IMR-90 (cell line): ENCODE data around the gene PHKG2. TPM values are rescaled to one million over a fixed set of nuclear protein-coding genes. Genes with fewer than 3 reads are reported as not detected.

Source experiments
- ATAC-seq: fragments of 200-7000 bp; cut with Tn5 transposase; 2 replicates; pipeline ENCODE4 v1.9.1; 2020; ENCODE audit warnings: low read depth, mild to moderate bottlenecking, moderate library complexity
- BruUV-seq: library from RNA; stranded (reverse); fragments of 400-500 nt; replicated peaks from 2 replicates; lab custom pipeline; 2021; lab: Mats Ljungman, UMichigan
- CTCF ChIA-PET: fragments of 300-600 bp; formaldehyde crosslinking; extraction: SDS; loops from one replicate; lab custom pipeline; 2021; ENCODE audit warnings: antibody characterized with exemption; lab: Yijun Ruan, JAX
- POLR2A ChIA-PET: fragments of 300-600 bp; sonication (Branson Sonifier 250); formaldehyde crosslinking; loops from one replicate; lab custom pipeline; 2022; ENCODE audit warnings: antibody characterized with exemption; ENCODE audit not compliant: unreplicated experiment; lab: Charles Lee
- DNase-seq: peaks from one replicate; pipeline ENCODE4 v3.0.0; 2013
- H2AFZ ChIP-seq: replicated peaks from 2 replicates; pipeline ENCODE3; 2013; ENCODE audit warnings: low read length, mild to moderate bottlenecking; ENCODE audit not compliant: poor library complexity
- H2AK5ac ChIP-seq: 2 replicates; pipeline ENCODE4 v1.6.1; 2013; ENCODE audit warnings: low read depth, low read length, inconsistent platforms
- H2AK9ac ChIP-seq: replicated peaks from 2 replicates; pipeline ENCODE3; 2013; ENCODE audit warnings: mild to moderate bottlenecking, low read depth, low read length, moderate library complexity; ENCODE audit not compliant: poor library complexity
- H2BK120ac ChIP-seq: 2 replicates; pipeline ENCODE4 v1.6.1; 2013; ENCODE audit warnings: low read depth, low read length, inconsistent platforms
- H2BK15ac ChIP-seq: 3 replicates; pipeline ENCODE4 v1.6.1; 2013; ENCODE audit warnings: low read depth, low read length, inconsistent platforms
- H2BK20ac ChIP-seq: 2 replicates; pipeline ENCODE4 v1.6.1; 2013; ENCODE audit warnings: low read depth, mild to moderate bottlenecking, inconsistent platforms, low read length, moderate library complexity
- H2BK5ac ChIP-seq: 2 replicates; pipeline ENCODE4 v1.6.1; 2013; ENCODE audit warnings: mild to moderate bottlenecking, low read depth, low read length, inconsistent platforms; ENCODE audit not compliant: poor library complexity, severe bottlenecking
- H3K14ac ChIP-seq: replicated peaks from 2 replicates; pipeline ENCODE4 v1.6.1; 2013; ENCODE audit warnings: low read depth, low read length, inconsistent platforms
- H3K18ac ChIP-seq: 2 replicates; pipeline ENCODE4 v1.6.1; 2013; ENCODE audit warnings: low read depth, low read length, control low read depth
- H3K23ac ChIP-seq: 2 replicates; pipeline ENCODE4 v1.6.1; 2013; ENCODE audit warnings: low read depth, low read length, inconsistent platforms
- H3K27ac ChIP-seq: 2 replicates; pipeline ENCODE4 v1.5.1; 2013; ENCODE audit warnings: mild to moderate bottlenecking, control low read depth, low read length; ENCODE audit not compliant: insufficient read depth
- H3K27me3 ChIP-seq: 2 replicates; pipeline ENCODE4 v1.6.1; 2013; ENCODE audit warnings: low read length; ENCODE audit not compliant: control insufficient read depth, insufficient read depth
- H3K36me3 ChIP-seq: 2 replicates; pipeline ENCODE4 v1.6.1; 2013; ENCODE audit warnings: low read length, mixed read lengths; ENCODE audit not compliant: control insufficient read depth, insufficient read depth
- H3K4ac ChIP-seq: 2 replicates; pipeline ENCODE4 v1.6.1; 2013; ENCODE audit warnings: low read depth, low read length, inconsistent platforms
- H3K4me1 ChIP-seq: 2 replicates; pipeline ENCODE4 v1.6.1; 2013; ENCODE audit warnings: low read length, mixed read lengths; ENCODE audit not compliant: control insufficient read depth, insufficient read depth
- H3K4me2 ChIP-seq: 2 replicates; pipeline ENCODE4 v1.6.1; 2013; ENCODE audit warnings: low read depth, mild to moderate bottlenecking, control low read depth, low read length, moderate library complexity
- H3K4me3 ChIP-seq: 2 replicates; pipeline ENCODE4 v1.5.1; 2013; ENCODE audit warnings: low read depth, mild to moderate bottlenecking, control low read depth, low read length, moderate library complexity; ENCODE audit not compliant: insufficient read depth
- H3K56ac ChIP-seq: 2 replicates; pipeline ENCODE4 v1.6.1; 2013; ENCODE audit warnings: low read length, inconsistent platforms; ENCODE audit not compliant: insufficient read depth; ENCODE audit errors: extremely low read depth
- H3K79me1 ChIP-seq, 2 experiments: 2 replicates each; pipeline ENCODE4 v1.6.1; 2013; ENCODE audit warnings: low read length in 2 of 2, inconsistent platforms in 1 of 2, low read depth in 1 of 2
- H3K9ac ChIP-seq: 2 replicates; pipeline ENCODE4 v1.6.1; 2013; ENCODE audit warnings: low read depth, low read length, control low read depth
- H3K9me1 ChIP-seq: 2 replicates; pipeline ENCODE4 v1.6.1; 2013; ENCODE audit warnings: low read length, inconsistent platforms; ENCODE audit not compliant: insufficient read depth
- H3K9me3 ChIP-seq: 2 replicates; pipeline ENCODE4 v1.6.1; 2013; ENCODE audit warnings: low read length; ENCODE audit not compliant: control insufficient read depth, insufficient read depth
- H4K20me1 ChIP-seq: 2 replicates; pipeline ENCODE4 v1.6.1; 2013; ENCODE audit warnings: low read length, inconsistent platforms; ENCODE audit not compliant: insufficient read depth
- H4K5ac ChIP-seq: 2 replicates; pipeline ENCODE4 v1.6.1; 2013; ENCODE audit warnings: mild to moderate bottlenecking, low read depth, low read length, control low read depth
- H4K8ac ChIP-seq, 2 experiments: 2 replicates each; pipeline ENCODE4 v1.6.1; 2013; ENCODE audit warnings: low read depth in 2 of 2, low read length in 2 of 2, control low read depth in 1 of 2, inconsistent platforms in 1 of 2
- H4K91ac ChIP-seq: 2 replicates; pipeline ENCODE4 v1.6.1; 2013; ENCODE audit warnings: low read depth, low read length, inconsistent platforms; ENCODE audit not compliant: insufficient read depth
- BHLHE40 ChIP-seq: fragments of 150-350 bp; IDR thresholded peaks from 2 replicates; pipeline ENCODE4 v1.6.1; 2016; ENCODE audit warnings: mild to moderate bottlenecking, low read depth, low read length
- CEBPB ChIP-seq: IDR thresholded peaks from 2 replicates; pipeline ENCODE4 v1.6.1; 2012; ENCODE audit warnings: low read depth, low read length, improper control_type of control experiment
- ELK1 ChIP-seq: fragments of 150-350 bp; IDR thresholded peaks from 2 replicates; pipeline ENCODE4 v1.6.1; 2016; ENCODE audit warnings: low read depth, mild to moderate bottlenecking, low read length, moderate library complexity, borderline replicate concordance
- POLR2A ChIP-seq: IDR thresholded peaks from 2 replicates; pipeline ENCODE4 v1.6.1; 2012; ENCODE audit warnings: mild to moderate bottlenecking, low read depth, low read length
- RFX5 ChIP-seq: IDR thresholded peaks from 2 replicates; pipeline ENCODE4 v1.8.0; 2012; ENCODE audit warnings: low read depth, mild to moderate bottlenecking, low read length, moderate library complexity
- SMC3 ChIP-seq: fragments of 150-350 bp; IDR thresholded peaks from 2 replicates; pipeline ENCODE4 v1.6.1; 2016; ENCODE audit warnings: low read depth, mild to moderate bottlenecking, antibody characterized with exemption, low read length, moderate library complexity
- WGBS, 2 experiments: methylation state at CpG; one replicate each; pipeline versions ENCODE4 v1.1.5 to v1.1.7; 2013; ENCODE audit warnings: missing lambda C conversion rate in 2 of 2; ENCODE audit not compliant: insufficient read length in 1 of 2; ENCODE audit errors: extremely low coverage in 2 of 2; 5-methylcytosine and 5-hydroxymethylcytosine counted together
- dilution Hi-C: fragments of 300-500 bp; cut with HindIII; formaldehyde crosslinking; loops from one replicate; pipeline ENCODE4 v1.14.3; 2018; ENCODE audit warnings: low sequenced_read_pairs; ENCODE audit not compliant: unreplicated experiment
- in situ Hi-C: fragments of 300-500 bp; cut with MboI; formaldehyde crosslinking; loops from 3 replicates; pipeline ENCODE4 v1.14.3; 2019; ENCODE audit warnings: low sequenced_read_pairs, inconsistent platforms, mixed read lengths
- intact Hi-C: fragments of 100-400 bp; cut with micrococcal nuclease; formaldehyde crosslinking; loops from 2 replicates; pipeline ENCODE4 v1.10.0; 2022
- polyA plus RNA-seq, 3 experiments: library from polyadenylated mRNA; depleted of rRNA; stranded (reverse); fragments of >200 nt; gene quantifications; 2 replicates each; pipeline ENCODE4 v1.2.3, GENCODE V29; 2012; ENCODE audit warnings: low replicate concordance in 1 of 3
- total RNA-seq: library from RNA; depleted of rRNA; stranded (reverse); fragments of >200 nt; gene quantifications from 2 replicates; pipeline ENCODE4 v1.2.3, GENCODE V29; 2012
- TF ChIP-seq, protein P1 (sequence below): conservative IDR thresholded peaks from 2 replicates; pipeline ENCODE4 v1.5.1; 2012; ENCODE audit warnings: mild to moderate bottlenecking, low read depth, low read length, improper control_type of control experiment
- TF ChIP-seq, protein P2 (sequence below): fragments of 150-350 bp; IDR thresholded peaks from 2 replicates; pipeline ENCODE4 v1.6.1; 2017; ENCODE audit warnings: mild to moderate bottlenecking, antibody characterized with exemption, low read length, low read depth

The PHKG2 gene
- total and polyA plus RNA-seq, 2 of the 4 experiments (the other 2 are of a cell fraction), result 26.0 to 38.9 TPM

DNA sequence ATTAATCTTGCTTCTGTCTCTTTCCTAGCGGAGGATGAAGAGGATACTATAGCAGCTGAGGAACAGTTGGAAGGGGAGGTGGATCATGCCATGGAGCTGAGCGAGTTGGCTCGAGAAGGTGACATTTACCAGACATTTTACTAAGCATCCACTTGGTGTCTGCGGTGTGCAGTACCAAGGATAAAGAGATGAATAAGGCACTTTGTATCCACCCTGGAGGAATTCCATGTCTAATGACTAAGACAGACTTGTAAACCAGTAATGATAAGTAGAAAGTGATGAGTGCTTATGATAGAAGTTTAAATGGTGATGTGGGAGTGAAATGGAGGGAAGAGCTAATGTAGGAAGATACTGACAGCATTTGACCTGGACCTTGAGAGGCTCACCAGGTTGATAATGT, 37.3 kb upstream of the PHKG2 start:
- BruUV-seq, result no TSS peak

More for the DNA sequence above, 37.3 kb upstream of the PHKG2 start:
- Histone ChIP-seq H3K56ac (no peak overlapping the region), H2AK5ac (no peak overlapping the region), H3K9ac (no peak overlapping the region), H4K5ac (no peak overlapping the region), H3K9me3 (no peaks in the 10 kb centered on the region), H2BK15ac (no peak overlapping the region), H3K4me2 (no peak overlapping the region), H3K79me1 (peaks cover 33 to 55% of the 10 kb centered on the region in 2 experiments), H4K91ac (no peak overlapping the region), H2AFZ (no peak overlapping the region), H3K4me3 (no peak overlapping the region), H2BK5ac (no peak overlapping the region), H2AK9ac (no peak overlapping the region), H3K4me1 (peaks cover 5% of the 10 kb centered on the region; the same call in 1 of the 2 replicates), H3K27ac (no peak overlapping the region), H3K27me3 (no peaks in the 10 kb centered on the region), H2BK20ac (no peak overlapping the region), H3K9me1 (peaks cover 7% of the 10 kb centered on the region; the same call in 1 of the 2 replicates), H3K23ac (no peak overlapping the region), H3K14ac (no peak overlapping the region), H3K18ac (no peak overlapping the region), H4K20me1 (peaks cover 17% of the 10 kb centered on the region), H4K8ac (no peak overlapping the region), H3K4ac (no peak overlapping the region), H3K36me3 (peaks cover 79% of the 10 kb centered on the region), H2BK120ac (no peak overlapping the region)
- ChIA-PET POLR2A (no interaction called here), CTCF (no interaction called here)
- peak; percentile 22; the same call in 1 of the 2 replicates for ATAC-seq
- dilution Hi-C loops (no loop called here), in situ Hi-C loops (no loop called here), intact Hi-C loops (no loop called here)
- peak; percentile 39 for DNase-seq
- TF ChIP-seq, protein P1, sequence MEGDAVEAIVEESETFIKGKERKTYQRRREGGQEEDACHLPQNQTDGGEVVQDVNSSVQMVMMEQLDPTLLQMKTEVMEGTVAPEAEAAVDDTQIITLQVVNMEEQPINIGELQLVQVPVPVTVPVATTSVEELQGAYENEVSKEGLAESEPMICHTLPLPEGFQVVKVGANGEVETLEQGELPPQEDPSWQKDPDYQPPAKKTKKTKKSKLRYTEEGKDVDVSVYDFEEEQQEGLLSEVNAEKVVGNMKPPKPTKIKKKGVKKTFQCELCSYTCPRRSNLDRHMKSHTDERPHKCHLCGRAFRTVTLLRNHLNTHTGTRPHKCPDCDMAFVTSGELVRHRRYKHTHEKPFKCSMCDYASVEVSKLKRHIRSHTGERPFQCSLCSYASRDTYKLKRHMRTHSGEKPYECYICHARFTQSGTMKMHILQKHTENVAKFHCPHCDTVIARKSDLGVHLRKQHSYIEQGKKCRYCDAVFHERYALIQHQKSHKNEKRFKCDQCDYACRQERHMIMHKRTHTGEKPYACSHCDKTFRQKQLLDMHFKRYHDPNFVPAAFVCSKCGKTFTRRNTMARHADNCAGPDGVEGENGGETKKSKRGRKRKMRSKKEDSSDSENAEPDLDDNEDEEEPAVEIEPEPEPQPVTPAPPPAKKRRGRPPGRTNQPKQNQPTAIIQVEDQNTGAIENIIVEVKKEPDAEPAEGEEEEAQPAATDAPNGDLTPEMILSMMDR, result no peak
- TF ChIP-seq CEBPB, result no peak
- TF ChIP-seq SMC3, result no peak
- TF ChIP-seq BHLHE40, result no peak
- no peak for TF ChIP-seq POLR2A
- TF ChIP-seq ELK1, result no peak
- no peak for TF ChIP-seq RFX5
- TF ChIP-seq, protein P2, sequence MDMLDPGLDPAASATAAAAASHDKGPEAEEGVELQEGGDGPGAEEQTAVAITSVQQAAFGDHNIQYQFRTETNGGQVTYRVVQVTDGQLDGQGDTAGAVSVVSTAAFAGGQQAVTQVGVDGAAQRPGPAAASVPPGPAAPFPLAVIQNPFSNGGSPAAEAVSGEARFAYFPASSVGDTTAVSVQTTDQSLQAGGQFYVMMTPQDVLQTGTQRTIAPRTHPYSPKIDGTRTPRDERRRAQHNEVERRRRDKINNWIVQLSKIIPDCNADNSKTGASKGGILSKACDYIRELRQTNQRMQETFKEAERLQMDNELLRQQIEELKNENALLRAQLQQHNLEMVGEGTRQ, result no peak
- WGBS, 2 experiments, result no CpG with 5 or more reads among the region's 4 CpGs
